NCI-H1105 (cell line): ENCODE data around the gene SMYD3.
A peak's percentile ranks its signal among the peaks of the same experiment; 100 is the strongest.

Experiments
- DNase-seq: peaks from one replicate; lab custom pipeline; 2025; lab: John Stamatoyannopoulos, UW

Gene SMYD3

GRCh38 chr1:245871915-245872314 lies 635.2 kb downstream of the SMYD3 start:
- DNase-seq = no peak

DNA sequence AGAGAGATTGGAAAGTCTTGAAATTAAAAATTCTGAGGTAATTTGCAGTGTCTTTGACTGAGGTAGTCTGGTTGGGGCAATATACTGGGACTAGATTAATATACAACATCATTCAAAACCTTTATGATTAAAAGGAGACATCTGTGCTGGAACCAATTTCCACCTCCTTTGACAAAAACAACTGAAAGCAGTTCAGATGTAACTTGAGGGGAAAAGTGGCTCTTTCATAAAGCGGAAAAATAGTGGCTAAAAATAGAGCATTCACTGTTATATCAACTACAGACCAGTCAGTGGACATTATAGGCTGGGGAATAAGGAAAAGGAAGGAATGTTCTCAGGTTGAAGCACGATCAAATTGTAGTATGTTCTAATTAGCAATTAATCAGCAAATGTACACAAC lies 635.9 kb downstream of the SMYD3 start:
- no peak for DNase-seq

GRCh38 chr1:245870698-245871097 lies 636.4 kb downstream of the SMYD3 start:
- DNase-seq = no peak

DNA sequence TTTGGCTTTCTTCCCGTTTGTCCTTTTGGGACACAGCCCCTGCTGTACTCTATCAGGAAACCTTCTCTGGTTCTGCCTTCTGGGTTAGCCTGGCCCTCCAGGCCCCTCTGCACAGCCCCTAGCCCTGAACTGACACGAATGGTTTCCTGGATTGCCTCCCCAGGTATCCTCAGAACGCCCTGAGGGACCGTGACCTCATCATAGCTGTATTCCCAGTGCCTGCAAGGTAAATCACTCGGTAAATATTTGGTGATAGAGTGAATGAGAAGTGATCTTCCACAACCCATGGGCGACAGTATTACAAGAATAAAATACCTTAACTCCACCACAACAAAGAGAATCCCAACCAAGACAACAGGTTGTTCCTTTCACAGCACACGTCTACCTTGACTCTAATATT lies 637.2 kb downstream of the SMYD3 start:
- no peak for DNase-seq

DNA sequence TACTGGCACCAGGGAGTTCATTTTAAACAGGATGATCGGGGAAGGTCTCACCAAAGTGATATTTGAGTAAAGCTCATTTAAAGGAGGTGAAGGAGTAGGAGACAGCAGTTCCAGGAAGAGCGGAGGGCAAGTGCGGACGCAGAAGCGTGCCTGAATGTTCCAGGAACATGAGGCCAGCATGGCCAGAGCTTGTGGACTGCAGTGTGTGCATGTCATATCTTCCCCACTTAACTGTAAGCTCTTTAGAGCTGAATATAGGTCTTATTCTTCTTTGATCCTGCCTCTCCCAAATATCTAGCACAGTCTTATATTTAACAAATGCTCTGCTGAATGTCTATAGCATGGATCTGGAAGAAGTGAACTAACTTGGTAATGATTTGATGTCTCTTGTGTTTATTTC lies 639.3 kb downstream of the SMYD3 start:
- no peak for DNase-seq

DNA sequence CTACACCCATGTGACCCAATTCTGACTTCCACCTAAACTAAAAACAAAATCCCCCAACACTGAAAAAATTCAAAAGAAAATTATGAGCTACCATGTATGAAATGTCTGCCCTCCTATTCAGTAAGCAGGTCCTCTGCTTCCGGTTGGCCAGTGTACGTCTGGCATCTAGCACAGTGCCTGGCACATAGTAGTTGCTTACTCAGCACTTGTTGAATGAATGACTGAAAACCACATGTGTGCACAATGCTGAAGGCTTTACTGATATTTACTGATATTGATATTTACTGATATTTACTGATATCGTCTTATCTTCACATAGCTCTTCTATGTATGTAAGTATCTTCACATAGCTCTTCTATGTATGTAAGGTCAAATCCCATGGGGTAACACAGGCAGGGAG lies 642.2 kb downstream of the SMYD3 start:
- DNase-seq = no peak

GRCh38 chr1:245863566-245864184 lies 643.4 kb downstream of the SMYD3 start:
- no peak for DNase-seq

GRCh38 chr1:245862812-245863540 lies 644.1 kb downstream of the SMYD3 start:
- no peak for DNase-seq

DNA sequence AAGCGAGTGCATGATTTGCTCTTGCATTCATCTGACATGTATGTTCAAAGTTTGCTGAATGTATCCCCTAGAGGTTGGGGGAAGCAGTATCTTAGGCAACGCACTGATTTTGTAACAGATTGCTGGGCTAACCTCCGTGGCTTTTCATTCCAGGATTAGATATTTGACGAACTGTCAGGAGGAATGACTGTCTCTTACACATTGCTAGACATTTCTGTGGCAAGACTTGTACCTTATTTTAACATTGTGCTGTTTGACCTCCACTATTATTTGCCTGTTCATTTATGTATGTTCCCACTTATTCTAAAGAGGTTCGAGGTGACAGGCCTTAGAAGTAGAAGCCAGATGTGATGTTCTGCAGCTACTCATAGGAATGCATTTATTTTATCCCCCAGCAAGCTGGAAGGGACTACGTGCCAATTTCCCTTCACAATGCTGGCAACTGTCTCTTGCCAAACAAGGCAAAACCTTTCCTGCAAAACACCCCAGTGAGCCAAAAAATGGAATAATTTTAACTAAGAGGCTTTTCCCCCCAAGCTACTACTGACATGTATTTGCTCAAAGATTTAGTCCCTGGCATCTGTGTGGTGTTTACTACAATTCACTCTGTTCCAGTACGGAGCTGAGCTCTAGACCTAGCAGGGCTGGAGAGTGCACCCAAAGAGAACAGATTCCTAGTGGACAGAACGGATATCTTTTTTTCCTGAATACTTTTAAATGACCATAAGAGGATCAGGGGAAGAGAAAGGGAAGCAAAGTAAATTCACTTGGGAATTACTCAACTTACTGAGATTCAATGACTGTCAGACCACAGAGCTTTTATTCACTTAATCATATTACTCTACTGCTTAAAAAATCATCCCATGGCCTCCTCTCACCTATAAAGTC lies 646.2 kb downstream of the SMYD3 start:
- DNase-seq = no peak

GRCh38 chr1:245859493-245860114 lies 647.5 kb downstream of the SMYD3 start:
- DNase-seq = no peak

DNA sequence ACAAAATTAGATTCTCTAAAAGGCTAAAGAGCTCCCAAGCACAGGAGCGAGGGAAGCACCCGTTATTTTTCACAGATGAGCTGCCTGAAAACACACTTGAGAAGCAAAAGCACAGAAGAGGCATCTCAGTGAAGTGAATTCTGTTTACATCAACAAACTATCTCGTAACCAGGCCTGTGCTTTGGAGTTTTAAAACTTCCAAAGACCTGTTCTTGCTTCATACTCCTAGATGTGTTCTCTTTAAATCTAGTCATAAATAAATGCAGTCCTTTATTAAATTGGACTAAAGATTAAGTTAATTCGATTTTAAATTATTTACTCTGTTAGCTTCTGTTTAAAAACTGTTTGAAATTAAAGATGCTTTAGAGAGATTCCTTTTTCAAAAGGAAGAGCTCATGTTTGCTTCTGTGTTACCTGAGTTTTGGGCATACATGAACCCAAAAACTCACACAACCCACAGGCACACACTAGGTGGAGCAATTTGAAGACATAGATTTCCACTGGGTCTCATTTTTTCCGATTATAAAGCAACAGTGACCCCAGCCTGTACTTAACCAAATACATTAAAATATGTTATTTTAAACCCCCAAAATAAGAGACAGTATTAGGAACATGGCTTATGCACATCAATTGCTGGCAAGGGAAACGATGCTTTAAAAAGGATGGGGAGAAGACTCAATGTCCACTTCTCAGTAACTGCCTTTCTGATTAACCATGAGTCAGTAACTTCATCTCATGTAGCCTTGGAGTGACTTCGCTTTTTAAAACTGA lies 648.2 kb downstream of the SMYD3 start:
- no peak for DNase-seq

DNA sequence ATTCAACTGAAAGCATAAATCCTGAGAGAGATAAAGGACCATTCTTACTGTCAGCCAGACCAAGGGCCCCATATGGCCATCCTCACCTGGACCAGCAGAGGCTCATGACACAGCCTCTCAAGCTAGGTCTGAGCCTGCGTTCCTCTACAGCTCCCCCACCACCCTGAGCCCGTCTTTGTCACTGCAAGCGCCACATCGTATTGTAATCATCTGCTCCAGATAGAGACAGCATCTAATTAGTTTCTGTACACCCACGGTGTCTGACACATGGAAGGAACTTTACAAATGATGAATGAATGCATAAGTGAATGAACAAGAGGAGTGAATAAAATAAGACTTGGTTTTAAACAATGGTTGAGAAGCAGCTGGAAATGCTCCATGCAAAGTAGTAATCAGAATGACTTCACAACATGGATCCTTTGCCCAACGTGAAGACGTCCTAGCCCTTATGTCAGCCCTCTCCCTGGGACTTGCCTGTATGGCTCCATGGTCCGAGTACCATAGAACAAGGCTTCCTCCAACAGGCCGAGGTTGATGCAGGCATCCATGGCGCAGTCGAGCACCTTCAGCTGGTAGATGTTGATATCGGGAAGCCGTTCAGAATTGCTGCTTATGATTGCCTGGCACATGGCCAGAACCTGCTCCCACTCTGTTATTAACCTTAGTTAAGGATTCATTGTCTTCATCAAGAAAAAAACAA lies 648.9 kb downstream of the SMYD3 start:
- DNase-seq = peak; percentile 49

DNA sequence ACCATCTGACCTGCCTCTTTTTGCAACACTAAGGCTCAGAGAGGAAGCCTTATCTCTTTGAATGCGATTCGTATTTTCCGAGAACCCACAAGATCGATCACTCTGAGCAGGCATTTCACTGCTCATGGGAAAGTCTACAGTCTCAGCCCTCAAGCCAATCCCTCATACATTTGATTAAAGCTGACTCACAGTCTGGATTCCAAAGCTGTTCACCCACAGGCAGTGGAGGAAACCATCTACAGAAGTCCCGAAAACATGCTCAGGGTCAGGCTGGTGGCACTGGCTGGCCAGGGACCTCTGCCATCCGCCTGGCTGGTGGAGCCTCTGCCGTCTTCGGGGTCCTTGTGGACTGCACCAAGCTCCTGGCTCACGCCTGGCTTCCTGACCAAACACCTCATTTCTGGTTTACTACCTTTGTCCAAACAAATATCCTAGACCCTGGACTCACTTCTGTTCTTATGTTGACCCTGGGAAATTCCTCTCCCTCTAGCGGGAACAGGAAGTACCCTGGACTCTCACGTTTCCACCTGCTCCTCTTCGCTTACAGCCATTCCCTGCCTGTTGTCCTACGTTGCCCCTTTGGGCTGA lies 650.0 kb downstream of the SMYD3 start:
- no peak for DNase-seq

GRCh38 chr1:245855846-245856730 lies 651.0 kb downstream of the SMYD3 start:
- DNase-seq = no peak

- no peak for DNase-seq
These were observed 653.8 kb downstream of the SMYD3 start for GRCh38 chr1:245853291-245853690.

DNA sequence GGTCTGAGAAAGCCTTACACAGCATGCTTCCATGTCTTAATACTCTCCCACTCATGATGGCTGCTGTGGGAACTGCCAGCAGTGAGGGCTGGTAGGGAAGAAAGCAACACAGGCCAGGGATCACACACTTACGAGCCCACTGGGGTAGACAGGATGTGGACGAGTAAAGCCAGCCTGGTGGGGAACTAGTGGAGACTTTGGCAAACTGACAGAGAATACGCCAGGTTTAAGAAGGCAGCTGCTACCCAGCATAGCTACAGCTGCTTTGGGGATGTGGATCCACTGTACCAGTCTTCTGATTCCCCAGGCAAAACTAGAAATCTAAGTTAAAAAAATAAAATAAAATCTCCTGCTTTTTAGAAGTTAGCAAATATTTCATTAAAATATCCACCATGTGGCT lies 664.0 kb downstream of the SMYD3 start:
- no peak for DNase-seq

- DNase-seq = no peak
These were observed 665.0 kb downstream of the SMYD3 start for GRCh38 chr1:245842106-245842505.

DNA sequence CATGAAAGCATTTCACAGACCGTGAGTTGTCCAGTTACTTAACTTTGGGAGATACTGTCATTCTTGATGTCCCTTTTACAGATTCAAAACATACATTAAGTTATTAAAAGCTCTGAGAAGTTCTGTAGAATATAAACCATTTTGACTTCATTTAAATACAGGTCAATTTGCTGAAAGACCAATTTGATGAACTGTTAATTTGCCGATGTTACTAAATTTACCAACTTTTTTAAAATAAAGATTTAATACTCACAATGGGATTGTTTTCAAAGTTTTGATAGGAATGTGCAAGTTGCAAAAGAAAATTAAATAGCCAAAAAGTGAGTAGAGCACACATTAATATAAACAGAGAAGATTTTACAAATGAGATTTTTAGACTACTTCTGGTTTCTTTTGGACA lies 666.1 kb downstream of the SMYD3 start:
- no peak for DNase-seq

- no peak for DNase-seq
These were observed 669.4 kb downstream of the SMYD3 start for GRCh38 chr1:245837718-245838117.

GRCh38 chr1:245835386-245835785 lies 671.7 kb downstream of the SMYD3 start:
- no peak for DNase-seq
